Common myeloid progenitor, CD34-positive (primary cell): ENCODE results near the gene RAP1GAP. TPM values are rescaled to one million over a fixed set of nuclear protein-coding genes. Genes with fewer than 3 reads are reported as not detected.
A peak's percentile ranks its signal among the peaks of the same experiment; 100 is the strongest.

Source experiments
- CTCF ChIA-PET: fragments of 350-600 bp; sonication (Branson Sonifier 250); formaldehyde crosslinking; loops from one replicate; lab custom pipeline; 2021; ENCODE audit warnings: antibody characterized with exemption; lab: Charles Lee
- POLR2A ChIA-PET: fragments of 350-600 bp; sonication (Branson Sonifier 250); formaldehyde crosslinking; loops from one replicate; lab custom pipeline; 2021; ENCODE audit warnings: antibody characterized with exemption; lab: Charles Lee
- DNase-seq, 3 donors: peaks; one replicate each; pipeline versions ENCODE4 v3.0.0 to v3.0.0-alpha.2; 2013
- H3K27ac ChIP-seq, 2 experiments: 1 replicate in 1 of 2; 2 replicates in 1 of 2; pipeline ENCODE4 v1.7.0; 2013; ENCODE audit warnings: inconsistent platforms in 2 of 2, low read length in 2 of 2, mild to moderate bottlenecking in 2 of 2, low read depth in 1 of 2, moderate library complexity in 1 of 2; ENCODE audit not compliant: severe bottlenecking in 2 of 2, insufficient read depth in 1 of 2, poor library complexity in 1 of 2
- H3K27me3 ChIP-seq, 5 experiments: replicated peaks in 2 of 5; 1 replicate in 3 of 5; 2 replicates in 2 of 5; pipeline versions ENCODE4 v1.6.1 to v1.7.0; 2013; ENCODE audit warnings: low read length in 4 of 5, mild to moderate bottlenecking in 2 of 5, moderate library complexity in 2 of 5, inconsistent platforms in 1 of 5; ENCODE audit not compliant: insufficient read depth in 5 of 5, control insufficient read depth in 4 of 5
- H3K36me3 ChIP-seq, 4 experiments: 1 replicate in 2 of 4; 2 replicates in 2 of 4; pipeline versions ENCODE4 v1.6.1 to v1.7.0; 2013; ENCODE audit warnings: low read length in 3 of 4, control low read depth in 1 of 4, mild to moderate bottlenecking in 1 of 4; ENCODE audit not compliant: control insufficient read depth in 4 of 4, insufficient read depth in 4 of 4
- H3K4me1 ChIP-seq, 4 experiments: 1 replicate in 3 of 4; 2 replicates in 1 of 4; pipeline versions ENCODE4 v1.6.1 to v1.7.1; 2013; ENCODE audit warnings: low read length in 3 of 4, mild to moderate bottlenecking in 3 of 4, control low read depth in 1 of 4, inconsistent platforms in 1 of 4, moderate library complexity in 1 of 4; ENCODE audit not compliant: control insufficient read depth in 4 of 4, insufficient read depth in 4 of 4; ENCODE audit errors: control extremely low read depth in 1 of 4
- H3K4me3 ChIP-seq, 7 experiments: 1 replicate in 4 of 7; 2 replicates in 3 of 7; pipeline versions ENCODE4 v1.5.1 to v1.7.0; 2013; ENCODE audit warnings: mild to moderate bottlenecking in 7 of 7, low read length in 6 of 7, moderate library complexity in 6 of 7, inconsistent platforms in 2 of 7, low read depth in 2 of 7, control low read depth in 1 of 7; ENCODE audit not compliant: insufficient read depth in 4 of 7, control insufficient read depth in 1 of 7; ENCODE audit errors: extremely low read depth in 1 of 7
- H3K9me3 ChIP-seq, 5 experiments: 1 replicate in 4 of 5; 2 replicates in 1 of 5; pipeline versions ENCODE4 v1.6.1 to v1.7.1; 2013; ENCODE audit warnings: low read length in 4 of 5, mild to moderate bottlenecking in 2 of 5, inconsistent platforms in 1 of 5, low read depth in 1 of 5, moderate library complexity in 1 of 5; ENCODE audit not compliant: control insufficient read depth in 4 of 5, insufficient read depth in 2 of 5; ENCODE audit errors: control extremely low read depth in 1 of 5
- WGBS: methylation state at CpG from one replicate; pipeline ENCODE4 v1.1.5; 2013; ENCODE audit not compliant: insufficient coverage; 5-methylcytosine and 5-hydroxymethylcytosine counted together
- polyA plus RNA-seq: library from polyadenylated mRNA; unstranded; fragments of 120-200 nt; gene quantifications from one replicate; pipeline ENCODE4 v1.2.1, GENCODE V29; 2013

The RAP1GAP gene
- 0.15 TPM for polyA plus RNA-seq

GRCh38 chr1:21669258-21670058 lies at the start of gene RAP1GAP:
Gene RAP1GAP, minus strand, starts transcription at chr1:21669357. Its CDS starts 49,325 bp downstream, at chr1:21620032.
- ChIA-PET POLR2A (interaction anchor here (0.6 kb wide), 1 partner anchor 106 kb away, joined by 3 read pairs; no protein-coding TSS in a partner anchor), CTCF (interaction anchor here (0.7 to 1.8 kb wide), 2 partner anchors 42 to 353 kb away, joined by 3 to 5 read pairs; no protein-coding TSS in a partner anchor)
- 0% methylated on average over 50 of the region's 64 CpGs for WGBS
- DNase-seq = peak in 2 of 3 donors; percentile 71 to 76
- peak within 1 kb of the TSS; percentile 30 to 74 (median 59) for H3K4me3 ChIP-seq
- H3K4me1 ChIP-seq = peaks cover 0 to 57% (median 41%) of the 10 kb centered on the region in 4 experiments
- no peaks in the 10 kb centered on the region for H3K9me3 ChIP-seq
- H3K36me3 ChIP-seq = no peaks in the 10 kb centered on the region
- H3K27ac ChIP-seq = peak within 1 kb of the TSS in 1 of 2 experiments; percentile 58
- peaks cover 0 to 29% (median 5%) of the 10 kb centered on the region in 5 experiments for H3K27me3 ChIP-seq

GRCh38 chr1:21716169-21716568 lies 47.0 kb upstream of the RAP1GAP start:
- Histone ChIP-seq H3K4me3 (no peak overlapping the region), H3K27me3 (no peaks in the 10 kb centered on the region), H3K9me3 (no peaks in the 10 kb centered on the region), H3K36me3 (peaks cover 10 to 76% (median 59%) of the 10 kb centered on the region in 4 experiments), H3K27ac (no peak overlapping the region), H3K4me1 (peaks cover 3 to 6% (median 3%) of the 10 kb centered on the region in 4 experiments)
- POLR2A ChIA-PET = no interaction called here
- CTCF ChIA-PET = interaction anchor here (0.9 kb wide), 1 partner anchor 66 kb away, joined by 3 read pairs; no protein-coding TSS in a partner anchor
- peak in 1 of 3 donors; percentile 9 for DNase-seq
- 17% methylated on average over 1 of the region's 2 CpGs for WGBS

GRCh38 chr1:21707891-21708290 lies 38.7 kb upstream of the RAP1GAP start:
- Histone ChIP-seq H3K9me3 (no peaks in the 10 kb centered on the region), H3K36me3 (peaks cover 7 to 66% (median 33%) of the 10 kb centered on the region in 4 experiments), H3K4me1 (peaks cover 0 to 3% (median 0%) of the 10 kb centered on the region in 4 experiments), H3K27ac (no peak overlapping the region), H3K27me3 (no peaks in the 10 kb centered on the region), H3K4me3 (no peak overlapping the region)
- ChIA-PET CTCF (interaction anchor here (0.9 to 1.4 kb wide), 2 partner anchors 12 to 315 kb away, joined by 3 to 4 read pairs; no protein-coding TSS in a partner anchor), POLR2A (no interaction called here)
- DNase-seq = no peak
- WGBS = 100% methylated on average over 2 of the region's 4 CpGs

- Histone ChIP-seq H3K27me3 (no peaks in the 10 kb centered on the region), H3K27ac (no peak overlapping the region), H3K4me3 (no peak overlapping the region), H3K36me3 (peaks cover 7 to 67% (median 34%) of the 10 kb centered on the region in 4 experiments), H3K9me3 (no peaks in the 10 kb centered on the region), H3K4me1 (peaks cover 0 to 3% (median 0%) of the 10 kb centered on the region in 4 experiments)
- POLR2A ChIA-PET = no interaction called here
- WGBS = 79% methylated on average over 4 of the region's 5 CpGs
- DNase-seq = no peak
- CTCF ChIA-PET = interaction anchor here (0.9 to 1.4 kb wide), 2 partner anchors 13 to 315 kb away, joined by 3 to 4 read pairs; no protein-coding TSS in a partner anchor
These were observed 38.1 kb upstream of the RAP1GAP start for GRCh38 chr1:21707086-21707840.

GRCh38 chr1:21706151-21706835 lies 37.1 kb upstream of the RAP1GAP start:
- peaks cover 11 to 67% (median 32%) of the 10 kb centered on the region in 4 experiments for H3K36me3 ChIP-seq

GRCh38 chr1:21705303-21705980 lies 36.3 kb upstream of the RAP1GAP start:
- Histone ChIP-seq H3K4me3 (no peak overlapping the region), H3K4me1 (peaks cover 0 to 3% (median 0%) of the 10 kb centered on the region in 4 experiments), H3K9me3 (no peaks in the 10 kb centered on the region), H3K27ac (peak overlapping the region in 1 of 2 experiments; percentile 36), H3K27me3 (no peaks in the 10 kb centered on the region), H3K36me3 (peaks cover 9 to 68% (median 31%) of the 10 kb centered on the region in 4 experiments)
- DNase-seq = no peak
- 100% methylated on average over 2 of the region's 4 CpGs for WGBS
- POLR2A ChIA-PET = no interaction called here
- CTCF ChIA-PET = no interaction called here

More at GRCh38 chr1:21706151-21706835, 37.1 kb upstream of the RAP1GAP start:
- no peak overlapping the region for H3K27ac ChIP-seq
- H3K4me1 ChIP-seq = peaks cover 0 to 3% (median 0%) of the 10 kb centered on the region in 4 experiments
- no peak for DNase-seq
- ChIA-PET CTCF (no interaction called here), POLR2A (no interaction called here)
- no peaks in the 10 kb centered on the region for H3K27me3 ChIP-seq
- 68% methylated on average over 4 of the region's 8 CpGs for WGBS
- no peak overlapping the region for H3K4me3 ChIP-seq
- no peaks in the 10 kb centered on the region for H3K9me3 ChIP-seq
